ENCODE measurements around the gene UBL5.
A peak's percentile ranks its signal among the peaks of the same experiment; 100 is the strongest.
"Not testable (repeated sequence)": the region's sequence is repeated elsewhere in the genome, so short reads cannot be mapped to it uniquely, and the experiment has no call there.

Gene UBL5

DNA sequence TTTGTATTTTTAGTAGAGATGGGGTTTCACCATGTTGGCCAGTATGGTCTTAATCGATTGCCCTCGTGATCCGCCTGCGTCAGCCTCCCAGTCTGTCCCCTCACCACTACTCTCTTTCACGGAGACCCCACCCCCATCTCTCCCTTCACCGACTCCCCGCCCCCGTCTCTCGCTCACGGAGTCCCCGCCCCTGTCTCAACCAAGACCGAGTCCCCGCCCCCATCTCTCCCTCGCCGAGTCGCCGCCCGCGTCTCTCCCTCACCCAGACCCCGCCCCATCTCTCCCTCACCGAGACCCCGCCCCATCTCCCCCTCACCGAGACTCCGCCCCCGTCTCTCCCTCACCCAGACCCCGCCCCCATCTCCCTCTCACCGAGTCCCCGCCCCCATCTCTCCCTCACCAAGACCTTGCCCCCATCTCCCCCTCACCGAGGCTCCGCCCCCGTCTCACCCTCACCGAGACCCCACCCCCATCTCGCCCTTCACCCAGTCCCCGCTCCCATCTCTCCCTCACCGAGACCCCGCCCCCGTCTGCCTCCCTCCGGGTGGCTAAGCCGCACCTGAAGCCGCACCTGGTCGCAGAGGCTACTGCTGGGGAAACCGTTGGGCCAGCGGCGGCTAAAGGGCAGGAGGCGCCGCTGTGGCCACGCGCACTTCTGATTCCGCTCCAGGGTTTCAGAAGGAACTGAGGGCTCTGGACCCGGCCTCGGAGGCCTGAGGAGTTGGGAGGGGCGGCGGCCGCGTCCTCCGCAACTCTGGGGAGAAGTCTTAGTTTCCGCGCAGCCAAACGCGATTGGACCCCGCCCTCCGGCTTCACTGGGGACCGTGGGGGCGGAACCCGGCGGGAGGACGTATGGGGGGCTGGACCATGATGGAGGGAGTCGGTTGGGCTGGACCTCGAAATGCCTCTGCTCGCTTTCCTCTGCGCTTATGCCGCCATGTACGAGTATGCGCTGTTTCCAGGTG is 42.1 kb upstream of the UBL5 start:
- TF ChIP-seq EZH2 (IDR thresholded peaks at IDR 0.05; ENCODE audit: borderline replicate concordance, low read length) = no peak
- TF ChIP-seq, protein P1, sequence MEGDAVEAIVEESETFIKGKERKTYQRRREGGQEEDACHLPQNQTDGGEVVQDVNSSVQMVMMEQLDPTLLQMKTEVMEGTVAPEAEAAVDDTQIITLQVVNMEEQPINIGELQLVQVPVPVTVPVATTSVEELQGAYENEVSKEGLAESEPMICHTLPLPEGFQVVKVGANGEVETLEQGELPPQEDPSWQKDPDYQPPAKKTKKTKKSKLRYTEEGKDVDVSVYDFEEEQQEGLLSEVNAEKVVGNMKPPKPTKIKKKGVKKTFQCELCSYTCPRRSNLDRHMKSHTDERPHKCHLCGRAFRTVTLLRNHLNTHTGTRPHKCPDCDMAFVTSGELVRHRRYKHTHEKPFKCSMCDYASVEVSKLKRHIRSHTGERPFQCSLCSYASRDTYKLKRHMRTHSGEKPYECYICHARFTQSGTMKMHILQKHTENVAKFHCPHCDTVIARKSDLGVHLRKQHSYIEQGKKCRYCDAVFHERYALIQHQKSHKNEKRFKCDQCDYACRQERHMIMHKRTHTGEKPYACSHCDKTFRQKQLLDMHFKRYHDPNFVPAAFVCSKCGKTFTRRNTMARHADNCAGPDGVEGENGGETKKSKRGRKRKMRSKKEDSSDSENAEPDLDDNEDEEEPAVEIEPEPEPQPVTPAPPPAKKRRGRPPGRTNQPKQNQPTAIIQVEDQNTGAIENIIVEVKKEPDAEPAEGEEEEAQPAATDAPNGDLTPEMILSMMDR (IDR thresholded peaks at IDR 0.05; ENCODE audit: low read length) = no peak
- Histone ChIP-seq H3K27ac (ENCODE audit: low read depth, low read length, poor library complexity, severe bottlenecking) (peak overlapping the region; percentile 90), H3K4me3 (ENCODE audit: low read depth, low read length, poor library complexity, severe bottlenecking) (peak overlapping the region; percentile 81), H3K9me2 (ENCODE audit: low read depth, low read length) (no peaks in the 10 kb centered on the region), H3K9me3 (ENCODE audit: low read length) (no peaks in the 10 kb centered on the region), H3K9ac (ENCODE audit: low read length) (peak overlapping the region; percentile 76), H2AFZ (ENCODE audit: low read length) (no peak overlapping the region), H3K36me3 (ENCODE audit: insufficient read depth, low read length) (no peaks in the 10 kb centered on the region), H3K4me1 (ENCODE audit: insufficient read depth, low read length, severe bottlenecking) (peaks cover 18% of the 10 kb centered on the region), H4K20me1 (ENCODE audit: insufficient read depth, low read length) (no peaks in the 10 kb centered on the region), H3K79me2 (ENCODE audit: insufficient read depth, low read length) (no peaks in the 10 kb centered on the region), H3F3A (ENCODE audit: insufficient read depth, low read length) (no peaks in the 10 kb centered on the region), H3K27me3 (ENCODE audit: insufficient read depth, low read length) (no peaks in the 10 kb centered on the region), H3K4me2 (ENCODE audit: low read length) (peak overlapping the region; percentile 85)

DNA sequence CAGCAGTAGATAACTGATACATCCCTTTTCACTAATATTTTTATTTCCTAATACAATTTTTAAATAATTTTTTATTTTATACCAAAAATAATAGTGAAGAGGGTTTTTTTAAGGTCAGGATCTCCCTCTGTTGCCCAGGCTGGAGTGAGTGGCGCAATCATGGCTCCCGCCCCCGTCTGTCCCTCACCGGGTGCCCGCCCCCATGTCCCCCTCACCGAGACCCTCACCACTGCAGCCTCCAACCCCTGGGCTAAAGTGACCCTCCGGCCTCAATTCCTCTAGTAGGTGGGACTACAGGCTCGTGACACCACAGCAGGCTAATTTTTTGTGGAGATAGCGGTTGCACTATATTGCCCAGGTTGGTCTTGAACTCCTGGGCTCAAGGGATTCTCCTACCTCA is 41.4 kb upstream of the UBL5 start:
- no peaks in the 10 kb centered on the region for H3K79me2 ChIP-seq (ENCODE audit: insufficient read depth, low read length)
- no peaks in the 10 kb centered on the region for H3K9me2 ChIP-seq (ENCODE audit: low read depth, low read length)
- peak overlapping the region; percentile 81 for H3K4me3 ChIP-seq (ENCODE audit: low read depth, low read length, poor library complexity, severe bottlenecking)
- peak overlapping the region; percentile 85 for H3K4me2 ChIP-seq (ENCODE audit: low read length)
- TF ChIP-seq, protein P1 (IDR thresholded peaks at IDR 0.05; ENCODE audit: low read length) = no peak
- no peak for TF ChIP-seq EZH2 (IDR thresholded peaks at IDR 0.05; ENCODE audit: borderline replicate concordance, low read length)
- H3K36me3 ChIP-seq (ENCODE audit: insufficient read depth, low read length) = no peaks in the 10 kb centered on the region
- H3F3A ChIP-seq (ENCODE audit: insufficient read depth, low read length) = no peaks in the 10 kb centered on the region
- no peaks in the 10 kb centered on the region for H3K27me3 ChIP-seq (ENCODE audit: insufficient read depth, low read length)
- no peaks in the 10 kb centered on the region for H3K9me3 ChIP-seq (ENCODE audit: low read length)
- peak overlapping the region; percentile 90 for H3K27ac ChIP-seq (ENCODE audit: low read depth, low read length, poor library complexity, severe bottlenecking)
- H4K20me1 ChIP-seq (ENCODE audit: insufficient read depth, low read length) = no peaks in the 10 kb centered on the region
- peaks cover 23% of the 10 kb centered on the region for H3K4me1 ChIP-seq (ENCODE audit: insufficient read depth, low read length, severe bottlenecking)
- H2AFZ ChIP-seq (ENCODE audit: low read length) = no peak overlapping the region
- peak overlapping the region; percentile 31; the same call in 1 of the 2 replicates for H3K9ac ChIP-seq (ENCODE audit: low read length)

DNA sequence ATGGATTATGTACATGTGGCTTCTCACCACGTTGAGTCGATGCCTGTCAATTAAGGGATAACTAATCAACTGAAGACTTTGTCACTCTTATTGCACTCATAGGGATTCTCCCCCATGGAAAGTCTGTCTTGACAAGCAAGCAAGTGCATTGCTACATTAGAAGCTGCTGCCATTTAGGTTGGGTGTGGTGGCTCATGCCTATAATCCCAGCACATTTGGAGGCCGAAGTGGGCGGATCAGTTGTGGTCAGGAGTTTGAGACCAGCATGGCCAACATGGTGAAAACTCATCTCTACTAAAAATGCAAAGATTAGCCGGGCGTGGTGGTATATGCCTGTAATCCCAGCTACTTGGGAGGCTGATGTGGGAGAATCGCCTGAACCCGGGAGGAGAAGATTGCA is 40.9 kb upstream of the UBL5 start:
- H3F3A ChIP-seq (ENCODE audit: insufficient read depth, low read length) = no peaks in the 10 kb centered on the region
- TF ChIP-seq EZH2 (IDR thresholded peaks at IDR 0.05; ENCODE audit: borderline replicate concordance, low read length) = no peak
- TF ChIP-seq, protein P1 (IDR thresholded peaks at IDR 0.05; ENCODE audit: low read length) = no peak
- H3K4me1 ChIP-seq (ENCODE audit: insufficient read depth, low read length, severe bottlenecking) = peaks cover 24% of the 10 kb centered on the region
- H3K9me2 ChIP-seq (ENCODE audit: low read depth, low read length) = no peaks in the 10 kb centered on the region
- peak overlapping the region; percentile 31; the same call in 1 of the 2 replicates for H3K9ac ChIP-seq (ENCODE audit: low read length)
- H3K79me2 ChIP-seq (ENCODE audit: insufficient read depth, low read length) = no peaks in the 10 kb centered on the region
- H3K27me3 ChIP-seq (ENCODE audit: insufficient read depth, low read length) = no peaks in the 10 kb centered on the region
- no peak overlapping the region for H2AFZ ChIP-seq (ENCODE audit: low read length)
- H3K36me3 ChIP-seq (ENCODE audit: insufficient read depth, low read length) = no peaks in the 10 kb centered on the region
- H3K4me3 ChIP-seq (ENCODE audit: low read depth, low read length, poor library complexity, severe bottlenecking) = no peak overlapping the region
- H3K9me3 ChIP-seq (ENCODE audit: low read length) = no peaks in the 10 kb centered on the region
- peak overlapping the region; percentile 90 for H3K27ac ChIP-seq (ENCODE audit: low read depth, low read length, poor library complexity, severe bottlenecking)
- no peaks in the 10 kb centered on the region for H4K20me1 ChIP-seq (ENCODE audit: insufficient read depth, low read length)
- peak overlapping the region; percentile 85; the same call in 1 of the 2 replicates for H3K4me2 ChIP-seq (ENCODE audit: low read length)

- not testable (repeated sequence) for H3K4me2 ChIP-seq (ENCODE audit: low read length); H3K36me3 ChIP-seq (ENCODE audit: insufficient read depth, low read length); H3K79me2 ChIP-seq (ENCODE audit: insufficient read depth, low read length); H3K27me3 ChIP-seq (ENCODE audit: insufficient read depth, low read length); H3K9me2 ChIP-seq (ENCODE audit: low read depth, low read length); H4K20me1 ChIP-seq (ENCODE audit: insufficient read depth, low read length); H3F3A ChIP-seq (ENCODE audit: insufficient read depth, low read length); H3K4me3 ChIP-seq (ENCODE audit: low read depth, low read length, poor library complexity, severe bottlenecking); H3K27ac ChIP-seq (ENCODE audit: low read depth, low read length, poor library complexity, severe bottlenecking); H2AFZ ChIP-seq (ENCODE audit: low read length); H3K9ac ChIP-seq (ENCODE audit: low read length); H3K9me3 ChIP-seq (ENCODE audit: low read length)
- H3K4me1 ChIP-seq (ENCODE audit: insufficient read depth, low read length, severe bottlenecking) = peaks cover 32% of the 10 kb centered on the region
These were observed 39.1 kb upstream of the UBL5 start for GRCh38 chr19:9788604-9789003.
